Heart left ventricle (tissue), 16 donors: ENCODE data around the gene FAR2. TPM values are rescaled to one million over a fixed set of nuclear protein-coding genes. Genes with fewer than 3 reads are reported as not detected.
A peak's percentile ranks its signal among the peaks of the same experiment; 100 is the strongest.

Experiments
- ATAC-seq, 4 donors: fragments of 200-7000 bp; cut with Tn5 transposase; one replicate each; pipeline ENCODE4 v1.9.1; 2020 to 2022; ENCODE audit warnings: moderate library complexity in 4 of 4, mild to moderate bottlenecking in 3 of 4, moderate number of reproducible peaks in 1 of 4
- DNase-seq, 5 donors: peaks; one replicate each; pipeline ENCODE4 v3.0.0-alpha.2; 2020
- H3K27ac ChIP-seq, 12 donors: fragments of 200-600 bp; sonication (generic) in 4 of 12; one replicate each; pipeline versions ENCODE4 v1.5.0 to v1.8.0; 2016 to 2022; ENCODE audit warnings: mild to moderate bottlenecking in 2 of 12
- H3K27me3 ChIP-seq, 9 donors: fragments of 200-600 bp; sonication (generic) in 2 of 9; one replicate each; pipeline versions ENCODE4 v1.5.1 to v1.8.0; 2016 to 2022; ENCODE audit warnings: mild to moderate bottlenecking in 3 of 9
- H3K36me3 ChIP-seq, 9 donors: fragments of 200-600 bp; sonication (generic) in 2 of 9; one replicate each; pipeline versions ENCODE4 v1.5.0 to v1.8.0; 2018 to 2022; ENCODE audit warnings: mild to moderate bottlenecking in 2 of 9
- H3K4me1 ChIP-seq, 12 donors: fragments of 200-600 bp; sonication (generic) in 4 of 12; one replicate each; pipeline versions ENCODE4 v1.5.0 to v1.8.0; 2016 to 2022; ENCODE audit warnings: mild to moderate bottlenecking in 3 of 12
- H3K4me3 ChIP-seq, 12 donors: fragments of 200-600 bp; sonication (generic) in 4 of 12; one replicate each; pipeline versions ENCODE4 v1.5.0 to v1.8.0; 2017 to 2022; ENCODE audit warnings: mild to moderate bottlenecking in 9 of 12, moderate library complexity in 4 of 12
- H3K9me3 ChIP-seq, 12 donors: fragments of 200-600 bp; sonication (generic) in 4 of 12; one replicate each; pipeline versions ENCODE4 v1.5.0 to v1.8.0; 2016 to 2022; ENCODE audit warnings: mild to moderate bottlenecking in 1 of 12
- CTCF ChIP-seq, 12 donors: fragments of 200-600 bp; sonication (generic) in 4 of 12; IDR thresholded peaks; one replicate each; pipeline versions ENCODE4 v1.5.0 to v1.8.0; 2018 to 2022; ENCODE audit warnings: antibody characterized with exemption in 12 of 12, mild to moderate bottlenecking in 5 of 12
- POLR2A ChIP-seq, 2 donors: fragments of 450-650 bp; IDR thresholded peaks; one replicate each; pipeline ENCODE4 v1.6.1; 2017; ENCODE audit warnings: antibody characterized with exemption in 2 of 2, mild to moderate bottlenecking in 2 of 2, moderate library complexity in 2 of 2
- WGBS, 4 donors: extraction: QIAGEN DNeasy Blood & Tissue Kit in 2 of 4; methylation state at CpG; one replicate each; pipeline versions ENCODE4 v1.1.5 to v1.1.7; 2013 to 2018; 5-methylcytosine and 5-hydroxymethylcytosine counted together
- intact Hi-C, 10 donors: fragments of 100-400 bp; cut with DNase I; formaldehyde crosslinking; loops; one replicate each; pipeline versions ENCODE4 v1.11.1 to v1.14.2; 2022
- polyA plus RNA-seq, 2 donors: library from polyadenylated mRNA; stranded (reverse); fragments of 200-250 nt; gene quantifications; one replicate each; pipeline ENCODE4 v1.2.3, GENCODE V29; 2013
- total RNA-seq, 9 donors: library from RNA; depleted of rRNA in 2 of 9; stranded (reverse); fragments of >200 nt in 2 of 9; fragmentation: NEBNext Ultra II Directional in 3 of 9; extraction: Animal tissue kit (Norgen Biotek cat#: 25700) in 3 of 9; gene quantifications; one replicate each; pipeline versions ENCODE4 v1.1.0 to v1.2.4, GENCODE V29; 2016 to 2023
- donor health status: ischemic (EF 13 %, LVEDD 7.1; RV severe dilation, severe dysfunction).
- donor health status: healthy with polysubstance abuse.
- donor health status: DM: no; HTN: yes; CAD: no.
- donor health status: DM: no; HTN: no; CAD: no.
- donor health status: ischemic (EF 25% LVEDD 6.9; RV normal size, moderate dysfunction).
- donor health status: ischemic (EF 25% LVEDD 5.7; RV mildly dilated, moderate dysfunction).
- donor health status: healthy.
- donor health status: DM: yes; HTN: yes; CAD: no.
- donor health status: ischemic (EF 35%, LVEDD 5.7; RV mildly dilated, moderate dysfunction).
- donor health status: nonischemic (EF 11% LVEDD 7.7; RV severe dilation, severe dysfunction).
- donor health status: DM: yes; HTN: yes; CAD: no.
- donor health status: PGD.
- donor health status: ischemic (EF 29% LVEDD 5.4; RV normal size, mild dysfunction).
- donor health status: nonischemic (EF 23%, LVEDD 6.1; RV moderate dilation, normal function).

FAR2 gene
- total and polyA plus RNA-seq, 11 donors = 1.1 to 11.6 (median 3.0) TPM

- Histone ChIP-seq H3K27me3 (no peaks in the 10 kb centered on the region), H3K4me1 (peaks cover 0 to 28% (median 8%) of the 10 kb centered on the region in 12 donors), H3K4me3 (no peak overlapping the region), H3K27ac (peak overlapping the region in 8 of 12 donors; percentile 2 to 83 (median 54)), H3K9me3 (no peaks in the 10 kb centered on the region), H3K36me3 (peaks cover 0 to 6% (median 0%) of the 10 kb centered on the region in 9 donors)
- intact Hi-C loops = loop anchor here in 1 of 10 donors (10.0 kb wide), 1 partner anchor 160 kb away; no protein-coding TSS in a partner anchor
- 3 to 10% (median 7%) methylated on average over 2 of the region's 2 CpGs for WGBS, 4 donors
- no peak for ATAC-seq
- TF ChIP-seq CTCF (IDR thresholded peaks at IDR 0.05) (no peak), POLR2A (IDR thresholded peaks at IDR 0.05) (no peak)
- no peak for DNase-seq
Observed at GRCh38 chr12:29314416-29314815, 165.3 kb downstream of the FAR2 start.

- WGBS, 4 donors = 18 to 32% (median 22%) methylated on average over 4 of the region's 4 CpGs
- intact Hi-C loops = loop anchor here in 9 of 10 donors (2.0 to 10.0 kb wide), 4 partner anchors 162 to 244 kb away; no protein-coding TSS in a partner anchor
- no peaks in the 10 kb centered on the region for H3K27me3 ChIP-seq
- H3K4me3 ChIP-seq = peak overlapping the region in 8 of 12 donors; percentile 4 to 42 (median 31)
- H3K9me3 ChIP-seq = no peaks in the 10 kb centered on the region
- DNase-seq = peak; percentile 41 to 81 (median 65)
- peaks cover 0 to 32% (median 9%) of the 10 kb centered on the region in 12 donors for H3K4me1 ChIP-seq
- peaks cover 0 to 12% (median 2%) of the 10 kb centered on the region in 9 donors for H3K36me3 ChIP-seq
- TF ChIP-seq POLR2A (IDR thresholded peaks at IDR 0.05) (no peak), CTCF (IDR thresholded peaks at IDR 0.05) (no peak)
- H3K27ac ChIP-seq = peak overlapping the region; percentile 58 to 83 (median 72)
- ATAC-seq = peak; percentile 56 to 78 (median 74)
Observed at GRCh38 chr12:29316752-29317151, 167.7 kb downstream of the FAR2 start.

- Histone ChIP-seq H3K36me3 (peaks cover 0 to 22% (median 8%) of the 10 kb centered on the region in 9 donors), H3K4me1 (peaks cover 0 to 32% (median 9%) of the 10 kb centered on the region in 12 donors), H3K4me3 (peak overlapping the region in 9 of 12 donors; percentile 4 to 42 (median 30)), H3K27ac (peak overlapping the region; percentile 24 to 83 (median 72)), H3K9me3 (no peaks in the 10 kb centered on the region), H3K27me3 (no peaks in the 10 kb centered on the region)
- DNase-seq = peak in 4 of 5 donors; percentile 57 to 73 (median 64)
- peak; percentile 97 to 98 (median 98) for ATAC-seq
- intact Hi-C loops = loop anchor here (2.0 to 10.0 kb wide), 4 partner anchors 163 to 245 kb away; no protein-coding TSS in a partner anchor
- TF ChIP-seq POLR2A (IDR thresholded peaks at IDR 0.05) (no peak), CTCF (IDR thresholded peaks at IDR 0.05) (peak; percentile 61 to 96 (median 82))
- 16 to 19% (median 17%) methylated on average over 8 of the region's 8 CpGs for WGBS, 4 donors
Observed at GRCh38 chr12:29317556-29318363, 168.7 kb downstream of the FAR2 start.
